ENCODE data around the gene C20orf173.

The C20orf173 gene

DNA sequence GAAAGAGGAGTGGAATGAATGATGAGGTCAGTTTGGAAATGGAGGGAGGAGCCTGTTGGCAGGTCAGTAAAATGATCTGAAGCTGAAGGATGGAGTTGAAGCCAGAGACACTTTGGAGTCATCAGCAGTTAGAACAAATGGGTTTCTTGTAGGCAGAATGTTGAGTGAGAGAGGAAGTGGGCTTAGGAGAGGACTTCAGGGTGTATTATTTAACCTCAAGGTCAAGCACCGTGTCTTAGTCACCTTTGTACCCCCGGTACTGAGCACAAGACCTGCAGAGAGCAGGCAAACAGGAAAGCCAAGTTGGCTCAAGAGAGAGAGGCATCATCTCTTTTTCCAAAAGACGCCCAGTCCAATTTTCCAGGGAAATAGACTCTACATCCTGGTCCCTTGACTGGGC is 23.3 kb downstream of the C20orf173 start:
- no peak for ATAC-seq

DNA sequence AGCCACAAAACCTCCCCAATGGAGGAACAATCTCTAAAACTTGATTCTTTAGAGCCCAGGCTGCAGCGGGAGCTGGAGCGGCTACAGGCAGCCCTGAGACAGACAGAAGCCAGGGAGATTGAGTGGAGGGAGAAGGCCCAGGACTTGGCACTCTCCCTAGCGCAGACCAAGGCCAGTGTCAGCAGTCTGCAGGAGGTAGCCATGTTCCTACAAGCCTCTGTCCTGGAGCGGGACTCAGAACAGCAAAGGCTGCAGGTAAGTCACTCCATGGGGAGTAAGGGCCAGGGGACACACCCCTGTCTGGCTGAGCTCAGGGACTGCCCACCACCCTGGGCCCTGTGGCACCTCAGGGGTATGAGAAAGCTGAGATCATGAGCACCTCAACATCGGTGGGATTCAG is 24.7 kb downstream of the C20orf173 start:
- ATAC-seq: no peak

DNA sequence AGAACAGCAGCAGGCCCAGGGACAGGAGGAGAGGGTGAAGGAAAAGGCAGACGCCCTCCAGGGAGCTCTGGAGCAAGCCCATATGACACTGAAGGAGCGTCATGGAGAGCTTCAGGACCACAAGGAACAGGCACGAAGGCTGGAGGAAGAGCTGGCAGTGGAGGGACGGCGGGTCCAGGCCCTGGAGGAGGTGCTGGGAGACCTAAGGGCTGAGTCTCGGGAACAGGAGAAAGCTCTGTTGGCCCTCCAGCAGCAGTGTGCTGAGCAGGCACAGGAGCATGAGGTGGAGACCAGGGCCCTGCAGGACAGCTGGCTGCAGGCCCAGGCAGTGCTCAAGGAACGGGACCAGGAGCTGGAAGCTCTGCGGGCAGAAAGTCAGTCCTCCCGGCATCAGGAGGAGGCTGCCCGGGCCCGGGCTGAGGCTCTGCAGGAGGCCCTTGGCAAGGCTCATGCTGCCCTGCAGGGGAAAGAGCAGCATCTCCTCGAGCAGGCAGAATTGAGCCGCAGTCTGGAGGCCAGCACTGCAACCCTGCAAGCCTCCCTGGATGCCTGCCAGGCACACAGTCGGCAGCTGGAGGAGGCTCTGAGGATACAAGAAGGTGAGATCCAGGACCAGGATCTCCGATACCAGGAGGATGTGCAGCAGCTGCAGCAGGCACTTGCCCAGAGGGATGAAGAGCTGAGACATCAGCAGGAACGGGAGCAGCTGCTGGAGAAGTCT is 25.5 kb downstream of the C20orf173 start:
- no peak for ATAC-seq

DNA sequence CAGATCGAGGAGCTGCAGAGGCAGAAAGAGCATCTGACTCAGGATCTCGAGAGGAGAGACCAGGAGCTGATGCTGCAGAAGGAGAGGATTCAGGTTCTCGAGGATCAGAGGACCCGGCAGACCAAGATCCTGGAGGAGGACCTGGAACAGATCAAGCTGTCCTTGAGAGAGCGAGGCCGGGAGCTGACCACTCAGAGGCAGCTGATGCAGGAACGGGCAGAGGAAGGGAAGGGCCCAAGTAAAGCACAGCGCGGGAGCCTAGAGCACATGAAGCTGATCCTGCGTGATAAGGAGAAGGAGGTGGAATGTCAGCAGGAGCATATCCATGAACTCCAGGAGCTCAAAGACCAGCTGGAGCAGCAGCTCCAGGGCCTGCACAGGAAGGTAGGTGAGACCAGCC is 26.2 kb downstream of the C20orf173 start:
- no peak for ATAC-seq

DNA sequence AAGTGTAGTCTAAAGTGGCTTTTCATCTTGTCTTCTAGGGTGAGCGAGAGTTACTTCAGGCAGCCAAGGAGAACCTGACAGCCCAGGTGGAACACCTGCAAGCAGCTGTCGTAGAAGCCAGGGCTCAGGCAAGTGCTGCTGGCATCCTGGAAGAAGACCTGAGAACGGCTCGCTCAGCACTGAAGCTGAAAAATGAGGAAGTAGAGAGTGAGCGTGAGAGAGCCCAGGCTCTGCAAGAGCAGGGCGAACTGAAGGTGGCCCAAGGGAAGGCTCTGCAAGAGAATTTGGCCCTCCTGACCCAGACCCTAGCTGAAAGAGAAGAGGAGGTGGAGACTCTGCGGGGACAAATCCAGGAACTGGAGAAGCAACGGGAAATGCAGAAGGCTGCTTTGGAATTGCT is 27.1 kb downstream of the C20orf173 start:
- ATAC-seq: no peak

DNA sequence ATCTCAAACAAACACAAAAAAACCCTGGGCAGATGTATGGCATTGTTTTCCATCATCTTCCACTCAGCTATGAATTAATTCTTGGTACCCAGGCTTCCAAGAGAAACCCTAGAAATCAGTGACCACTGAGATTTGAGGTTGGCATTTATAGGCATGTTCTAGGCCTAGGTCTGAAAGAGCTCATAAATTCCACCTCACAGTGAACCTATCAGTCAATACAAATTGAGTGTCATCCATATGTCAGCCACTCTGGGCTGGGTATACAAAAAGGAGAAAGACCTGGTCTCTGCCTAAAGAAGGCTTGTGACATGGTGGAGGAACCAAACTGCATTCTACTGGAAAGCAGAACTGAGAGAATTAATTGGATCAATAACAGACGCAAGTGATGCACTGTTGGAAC is 30.2 kb downstream of the C20orf173 start:
- no peak for ATAC-seq

DNA sequence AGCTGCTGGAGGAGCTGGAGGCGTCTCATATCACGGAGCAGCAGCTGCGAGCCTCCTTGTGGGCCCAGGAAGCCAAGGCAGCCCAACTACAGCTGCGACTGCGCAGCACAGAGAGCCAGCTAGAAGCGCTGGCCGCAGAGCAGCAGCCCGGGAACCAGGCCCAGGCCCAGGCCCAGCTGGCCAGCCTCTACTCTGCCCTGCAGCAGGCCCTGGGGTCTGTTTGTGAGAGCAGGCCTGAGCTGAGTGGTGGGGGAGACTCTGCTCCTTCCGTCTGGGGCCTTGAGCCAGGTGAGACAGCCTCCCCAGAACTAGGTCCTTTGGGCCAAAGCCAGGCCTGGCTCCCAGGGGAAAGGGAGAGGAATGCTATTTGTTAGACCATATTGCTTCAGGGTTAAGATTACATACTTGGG is 31.7 kb downstream of the C20orf173 start:
- no peak for ATAC-seq

DNA sequence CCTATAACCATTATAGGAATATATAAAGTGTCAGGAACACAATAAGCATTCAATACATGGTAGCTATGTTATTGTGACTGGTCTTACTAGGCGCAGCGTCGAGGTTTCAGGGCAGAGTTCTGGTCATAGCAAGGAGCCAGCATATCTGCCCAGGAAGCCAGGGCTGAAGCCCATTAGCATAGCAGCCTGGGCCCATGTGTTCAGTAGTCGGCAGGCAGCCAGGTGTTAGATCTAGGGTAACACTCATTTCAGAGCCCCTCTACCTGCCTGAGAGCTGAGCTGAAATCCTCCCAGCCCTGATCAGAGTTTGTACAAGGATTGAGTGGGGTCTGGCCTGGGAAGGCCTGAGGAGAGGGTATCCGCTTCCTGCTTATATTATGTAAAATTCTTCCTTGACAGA is 32.1 kb downstream of the C20orf173 start:
- no peak for ATAC-seq

DNA sequence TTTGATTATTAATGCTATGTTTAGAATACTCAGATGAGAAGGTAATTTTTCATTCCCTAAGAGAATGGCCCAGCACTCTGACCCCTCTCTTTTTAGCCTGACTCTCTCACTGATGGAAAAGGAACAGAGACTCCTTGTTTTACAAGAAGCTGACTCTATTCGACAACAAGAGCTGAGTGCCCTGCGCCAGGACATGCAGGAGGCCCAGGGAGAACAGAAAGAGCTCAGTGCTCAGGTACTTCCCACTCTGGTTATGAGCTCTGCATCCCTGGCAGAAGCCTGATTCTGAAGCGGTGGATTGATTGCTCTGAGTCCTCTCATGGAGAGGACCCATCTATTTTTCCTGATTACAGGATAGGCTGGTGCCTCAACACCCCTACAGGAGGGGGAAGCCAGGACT is 33.0 kb downstream of the C20orf173 start:
- ATAC-seq: no peak

DNA sequence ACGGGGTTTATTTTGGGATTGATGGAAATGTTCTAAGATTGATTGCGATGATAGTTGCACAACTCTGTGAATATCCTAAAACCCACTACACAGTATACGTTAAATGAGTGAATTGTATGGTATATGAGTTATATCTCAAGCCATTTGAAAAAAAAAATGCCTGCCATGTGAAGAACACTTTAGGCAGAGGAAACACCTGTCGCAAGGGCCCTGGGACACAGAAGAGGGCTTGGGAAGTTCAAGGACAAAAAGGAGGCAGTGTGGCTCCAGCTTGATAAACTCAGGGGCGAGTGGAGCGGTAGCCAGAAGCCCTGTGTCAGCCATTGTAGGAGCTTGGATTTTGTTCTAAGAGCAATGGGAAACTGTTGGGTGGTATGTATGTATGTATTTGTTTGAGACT is 37.1 kb downstream of the C20orf173 start:
- no peak for ATAC-seq

DNA sequence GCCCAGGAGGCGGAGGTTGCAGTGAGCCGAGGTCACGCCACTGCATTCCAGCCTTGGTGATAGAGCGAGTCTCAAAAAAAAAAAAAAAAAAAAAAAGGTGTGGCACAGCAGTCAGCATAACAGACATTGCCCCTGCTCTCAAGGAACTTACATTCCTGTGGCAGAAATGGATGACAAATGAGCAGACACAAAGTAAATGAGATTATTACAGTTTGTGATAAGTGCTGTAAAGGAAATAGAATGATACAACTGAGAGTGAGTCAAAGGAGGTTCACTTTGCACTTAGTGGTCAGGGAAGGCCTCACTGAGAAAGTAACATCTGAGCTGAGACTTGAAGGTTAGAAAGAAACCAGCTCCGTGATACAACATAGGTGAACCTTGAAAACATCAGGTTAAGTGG is 37.6 kb downstream of the C20orf173 start:
- ATAC-seq: peak; percentile 62 to 67

DNA sequence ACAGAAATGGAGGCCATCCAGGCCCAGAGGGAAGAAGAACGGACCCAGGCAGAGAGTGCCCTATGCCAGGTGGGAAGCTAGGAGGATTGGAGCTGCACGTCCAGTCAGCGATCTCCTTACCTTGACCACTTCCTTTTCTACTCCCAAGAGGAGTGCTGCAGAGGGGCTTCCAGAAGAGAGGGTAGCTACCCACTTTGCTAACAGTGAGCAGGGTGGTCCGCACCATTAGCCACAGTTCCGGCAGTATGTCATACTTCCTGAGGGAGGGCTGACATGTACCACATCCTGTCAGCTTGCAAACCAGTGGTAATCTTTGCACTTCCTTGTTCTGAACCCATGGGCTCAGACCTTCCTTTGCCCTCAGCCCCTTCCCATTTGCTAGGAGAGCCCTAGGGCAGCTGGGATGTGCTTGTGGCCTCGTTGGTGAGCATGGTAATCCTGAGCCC is 38.7 kb downstream of the C20orf173 start:
- peak; percentile 97 to 98 for ATAC-seq

DNA sequence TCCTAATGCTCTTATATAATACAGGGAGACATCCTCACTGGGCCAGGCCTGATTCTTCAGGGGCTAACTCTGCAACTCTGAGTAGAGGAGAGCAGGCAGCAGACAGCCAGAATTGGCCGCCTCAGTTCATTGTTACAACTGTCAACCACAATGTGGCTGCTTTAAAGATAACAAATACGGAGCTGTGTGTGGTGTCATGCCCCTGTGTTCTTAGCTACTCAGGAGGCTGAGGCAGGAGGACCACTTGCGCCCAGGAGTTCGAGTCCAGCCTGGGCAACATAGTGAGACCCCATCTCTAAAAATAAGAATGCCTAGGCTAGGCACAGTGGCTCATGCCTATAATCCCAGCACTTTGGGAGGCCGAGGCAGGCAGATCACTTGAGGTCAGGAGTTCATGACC is 39.7 kb downstream of the C20orf173 start:
- ATAC-seq: no peak

DNA sequence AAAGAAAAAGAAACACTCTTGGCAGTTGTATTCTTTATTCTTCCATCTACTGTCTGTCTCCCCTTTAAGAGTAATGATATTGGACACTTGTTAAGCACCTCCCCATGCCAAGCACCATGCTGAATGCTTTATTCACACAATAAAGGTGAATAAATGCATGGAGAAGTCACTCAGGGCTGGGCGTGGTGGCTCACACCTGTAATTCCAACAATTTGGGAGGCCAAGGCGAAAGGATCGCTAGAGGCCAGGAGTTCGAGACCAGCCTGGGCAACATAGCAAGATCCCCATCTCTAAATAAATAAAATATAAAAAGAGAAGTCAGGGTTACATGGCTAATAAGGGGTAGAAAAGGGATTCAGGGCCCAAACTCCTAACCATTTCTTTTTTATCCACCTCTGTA is 42.0 kb downstream of the C20orf173 start:
- no peak for ATAC-seq

DNA sequence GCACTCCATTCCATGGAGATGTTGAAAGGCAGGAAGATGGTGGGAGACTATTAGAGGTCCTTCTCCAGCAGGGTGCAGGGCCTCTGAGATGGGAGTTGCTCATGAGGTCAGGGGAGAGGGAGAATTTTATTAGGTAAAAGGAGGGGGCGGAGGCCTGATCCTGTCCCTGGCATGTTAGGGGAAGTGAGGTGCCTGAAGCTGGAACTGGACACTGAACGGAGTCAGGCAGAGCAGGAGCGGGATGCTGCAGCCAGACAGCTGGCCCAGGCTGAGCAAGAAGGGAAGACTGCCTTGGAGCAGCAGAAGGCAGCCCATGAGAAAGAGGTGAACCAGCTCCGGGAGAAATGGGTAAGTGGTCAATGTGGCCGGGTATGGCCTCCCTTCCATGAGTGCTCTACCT is 49.7 kb downstream of the C20orf173 start:
- no peak for ATAC-seq

DNA sequence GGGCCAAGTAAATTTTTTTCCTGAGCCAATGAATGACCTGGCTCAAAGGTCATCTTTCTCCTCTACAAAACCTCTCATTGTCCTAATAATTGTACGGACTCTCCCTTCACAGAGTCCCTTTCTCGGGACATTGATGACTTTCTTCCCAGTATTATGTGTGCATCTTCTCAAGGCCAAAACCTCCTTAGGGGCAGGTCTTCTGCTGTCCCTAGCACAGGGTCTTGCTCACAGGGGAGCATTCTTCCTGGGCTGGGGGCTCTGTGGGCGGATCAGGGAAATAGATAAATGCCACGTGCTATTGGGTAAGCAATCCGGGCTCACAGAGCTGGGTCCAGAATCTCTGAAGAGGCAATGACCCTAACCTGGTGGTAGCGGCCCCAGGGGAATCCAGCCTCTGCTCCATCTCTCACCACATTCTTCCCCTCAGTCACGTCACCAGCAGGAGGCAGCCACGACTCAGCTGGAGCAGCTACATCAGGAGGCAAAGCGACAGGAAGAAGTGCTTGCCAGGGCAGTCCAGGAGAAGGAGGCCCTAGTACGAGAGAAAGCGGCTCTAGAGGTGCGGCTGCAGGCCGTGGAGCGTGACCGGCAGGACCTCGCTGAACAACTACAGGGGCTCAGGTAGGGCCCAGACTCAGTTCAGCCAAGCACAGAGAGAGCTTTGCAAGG is 50.5 kb downstream of the C20orf173 start:
- ATAC-seq: no peak

Data from activated CD4-positive, CD25-positive, alpha-beta regulatory T cell treated with anti-CD3 and anti-CD28 coated beads, Interleukin-2, amount 50 U/mL, for 24 hours (primary cell).